HEK293 (cell line): ENCODE measurements around the gene HYI.
"Not testable (repeated sequence)": the region's sequence is repeated elsewhere in the genome, so short reads cannot be mapped to it uniquely, and the experiment has no call there.

ENCODE experiments used
- CTCF ChIA-PET: fragments of 350-600 bp; formaldehyde crosslinking; extraction: SDS; loops from one replicate; lab custom pipeline; 2021; ENCODE audit warnings: antibody characterized with exemption; lab: Yijun Ruan, JAX
- POLR2A ChIA-PET: fragments of 300-600 bp; formaldehyde crosslinking; extraction: SDS; loops from one replicate; lab custom pipeline; 2020; ENCODE audit warnings: antibody characterized with exemption, inconsistent platforms; lab: Yijun Ruan, JAX
- H3K27ac ChIP-seq: fragments of 200-500 bp; sonication (Bioruptor generic); 2 replicates; pipeline ENCODE4 v1.5.1; 2014; ENCODE audit warnings: low read depth, low read length, control low read depth, inconsistent platforms; ENCODE audit errors: extremely low read depth
- H3K36me3 ChIP-seq, 2 experiments: fragments of 200-500 bp in 1 of 2; sonication (Bioruptor generic) in 1 of 2; 1 replicate in 1 of 2; 2 replicates in 1 of 2; pipeline ENCODE4 v1.5.1; 2014 to 2017; ENCODE audit warnings: inconsistent platforms in 2 of 2, low read length in 2 of 2; ENCODE audit not compliant: control insufficient read depth in 2 of 2, insufficient read depth in 1 of 2
- H3K4me1 ChIP-seq: fragments of 200-500 bp; sonication (Bioruptor generic); 2 replicates; pipeline ENCODE4 v1.5.1; 2014; ENCODE audit warnings: mild to moderate bottlenecking, low read length, inconsistent platforms; ENCODE audit not compliant: control insufficient read depth, insufficient read depth
- H3K4me3 ChIP-seq: 2 replicates; pipeline ENCODE4 v1.5.1; 2011; ENCODE audit warnings: low read depth, mild to moderate bottlenecking, control low read depth, low read length, moderate library complexity
- H3K9me3 ChIP-seq: fragments of 200-500 bp; sonication (Bioruptor generic); 2 replicates; pipeline ENCODE4 v1.5.1; 2014; ENCODE audit warnings: low read depth, low read length, inconsistent platforms; ENCODE audit not compliant: control insufficient read depth, insufficient read depth
- ELK4 ChIP-seq: IDR thresholded peaks from 2 replicates; pipeline ENCODE4 v1.6.1; 2011; ENCODE audit warnings: mild to moderate bottlenecking, low read depth, low read length, borderline replicate concordance
- FEZF1 ChIP-seq: fragments of 450-650 bp; formaldehyde crosslinking; IDR thresholded peaks from 2 replicates; pipeline ENCODE4 v1.5.1; 2016; ENCODE audit warnings: missing biosample characterization, missing genetic modification characterization
- GLI2 ChIP-seq: fragments of 450-650 bp; formaldehyde crosslinking; IDR thresholded peaks from 2 replicates; pipeline ENCODE4; 2017; ENCODE audit warnings: missing biosample characterization, missing genetic modification characterization, low read depth, borderline replicate concordance
- GLI4 ChIP-seq: fragments of 450-650 bp; formaldehyde crosslinking; IDR thresholded peaks from 2 replicates; pipeline ENCODE4 v1.5.1; 2016; ENCODE audit warnings: missing biosample characterization, missing genetic modification characterization
- OSR2 ChIP-seq: fragments of 450-650 bp; formaldehyde crosslinking; IDR thresholded peaks from 2 replicates; pipeline ENCODE4 v1.5.1; 2016; ENCODE audit warnings: missing biosample characterization, missing genetic modification characterization
- SCRT2 ChIP-seq: fragments of 450-650 bp; formaldehyde crosslinking; IDR thresholded peaks from 2 replicates; pipeline ENCODE4 v1.5.1; 2016; ENCODE audit warnings: missing biosample characterization, missing genetic modification characterization
- TCF7L2 ChIP-seq: IDR thresholded peaks from 2 replicates; pipeline ENCODE4 v1.6.1; 2011; ENCODE audit warnings: low read depth, mild to moderate bottlenecking, inconsistent platforms, low read length, moderate library complexity, borderline replicate concordance
- ZFP69B ChIP-seq: fragments of 450-650 bp; formaldehyde crosslinking; IDR thresholded peaks from 2 replicates; pipeline ENCODE4 v1.5.1; 2016; ENCODE audit warnings: missing biosample characterization, missing genetic modification characterization
- ZNF112 ChIP-seq: fragments of 450-650 bp; formaldehyde crosslinking; IDR thresholded peaks from 2 replicates; pipeline ENCODE4 v1.5.0; 2017; ENCODE audit warnings: missing biosample characterization, missing genetic modification characterization
- ZNF23 ChIP-seq: fragments of 450-650 bp; formaldehyde crosslinking; IDR thresholded peaks from 2 replicates; pipeline ENCODE4 v1.5.1; 2016; ENCODE audit warnings: missing biosample characterization, missing genetic modification characterization, borderline replicate concordance
- ZNF266 ChIP-seq: fragments of 450-650 bp; formaldehyde crosslinking; IDR thresholded peaks from 2 replicates; pipeline ENCODE4 v1.5.1; 2016; ENCODE audit warnings: missing biosample characterization, missing genetic modification characterization, low read depth
- ZNF280D ChIP-seq: fragments of 450-650 bp; formaldehyde crosslinking; IDR thresholded peaks from 2 replicates; pipeline ENCODE4 v1.5.1; 2016; ENCODE audit warnings: missing biosample characterization, missing genetic modification characterization
- ZNF302 ChIP-seq: fragments of 450-650 bp; formaldehyde crosslinking; IDR thresholded peaks from 2 replicates; pipeline ENCODE4 v1.5.1; 2016; ENCODE audit warnings: missing biosample characterization, missing genetic modification characterization, low read depth
- ZNF324 ChIP-seq: fragments of 450-650 bp; formaldehyde crosslinking; IDR thresholded peaks from 2 replicates; pipeline ENCODE4 v1.5.1; 2016; ENCODE audit warnings: missing biosample characterization, missing genetic modification characterization
- ZNF501 ChIP-seq: fragments of 450-650 bp; formaldehyde crosslinking; IDR thresholded peaks from 2 replicates; pipeline ENCODE4 v1.5.1; 2016; ENCODE audit warnings: missing biosample characterization, missing genetic modification characterization
- ZNF548 ChIP-seq: fragments of 450-650 bp; formaldehyde crosslinking; IDR thresholded peaks from 2 replicates; pipeline ENCODE4 v1.5.1; 2016; ENCODE audit warnings: missing biosample characterization, missing genetic modification characterization
- ZNF596 ChIP-seq: fragments of 450-650 bp; IDR thresholded peaks from 2 replicates; pipeline ENCODE4 v1.5.0; 2018; ENCODE audit warnings: missing biosample characterization, mild to moderate bottlenecking, missing genetic modification characterization, moderate library complexity
- ZNF623 ChIP-seq: fragments of 450-650 bp; formaldehyde crosslinking; IDR thresholded peaks from 2 replicates; pipeline ENCODE4 v1.5.1; 2016; ENCODE audit warnings: missing biosample characterization, missing genetic modification characterization
- ZNF76 ChIP-seq: fragments of 450-650 bp; formaldehyde crosslinking; IDR thresholded peaks from 2 replicates; pipeline ENCODE4; 2016; ENCODE audit warnings: low read depth, missing biosample characterization, missing genetic modification characterization, borderline replicate concordance
- ZNF791 ChIP-seq: fragments of 450-650 bp; formaldehyde crosslinking; IDR thresholded peaks from 2 replicates; pipeline ENCODE4 v1.5.1; 2016; ENCODE audit warnings: missing biosample characterization, missing genetic modification characterization
- ZSCAN4 ChIP-seq: fragments of 450-650 bp; formaldehyde crosslinking; IDR thresholded peaks from 2 replicates; pipeline ENCODE4 v1.5.1; 2017; ENCODE audit warnings: missing biosample characterization, missing genetic modification characterization
- ZSCAN5A ChIP-seq: fragments of 450-650 bp; formaldehyde crosslinking; IDR thresholded peaks from 2 replicates; pipeline ENCODE4 v1.5.1; 2016; ENCODE audit warnings: missing biosample characterization, missing genetic modification characterization

Gene HYI

GRCh38 chr1:43463479-43463878, 9.7 kb upstream of the HYI start:
- no peak for TF ChIP-seq ELK4
- TF ChIP-seq ZSCAN5A: no peak
- TF ChIP-seq ZNF548 (tag by site-specific recombination): no peak
- no peak for TF ChIP-seq ZNF324 (tag by site-specific recombination)
- no peak for TF ChIP-seq ZNF501
- no peak for TF ChIP-seq ZSCAN4
- no peak for TF ChIP-seq ZNF23 (tag by site-specific recombination)
- Histone ChIP-seq H3K9me3 (no peaks in the 10 kb centered on the region), H3K4me3 (no peak overlapping the region), H3K27ac (no peak overlapping the region), H3K36me3 (no peaks in the 10 kb centered on the region), H3K4me1 (no peaks in the 10 kb centered on the region)
- POLR2A ChIA-PET: no interaction called here
- CTCF ChIA-PET: no interaction called here

GRCh38 chr1:43460988-43461693, 7.4 kb upstream of the HYI start:
- Histone ChIP-seq H3K9me3 (no peaks in the 10 kb centered on the region), H3K27ac (no peak overlapping the region), H3K36me3 (no peaks in the 10 kb centered on the region), H3K4me3 (no peak overlapping the region), H3K4me1 (no peaks in the 10 kb centered on the region)
- TF ChIP-seq ZNF112: no peak
- TF ChIP-seq ZFP69B: no peak
- TF ChIP-seq ZNF302: no peak
- TF ChIP-seq ZNF266 (tag by site-specific recombination): no peak
- TF ChIP-seq GLI2: no peak
- 0 out of 2 replicates have a peak, but pooled peaks have one; percentile 47 for TF ChIP-seq ZNF596
- TF ChIP-seq SCRT2 (tag by site-specific recombination): peak; percentile 58; the same call in 1 of the 2 replicates
- no peak for TF ChIP-seq ZNF791
- ChIA-PET CTCF (no interaction called here), POLR2A (no interaction called here)

GRCh38 chr1:43458379-43458778, 4.6 kb upstream of the HYI start:
- H3K4me1 ChIP-seq, H3K27ac ChIP-seq, CTCF ChIA-PET, H3K9me3 ChIP-seq, H3K36me3 ChIP-seq, POLR2A ChIA-PET, H3K4me3 ChIP-seq: not testable (repeated sequence)

- POLR2A ChIA-PET: interaction anchor here (1.0 kb wide), 1 partner anchor 14 kb away, joined by 3 read pairs; no protein-coding TSS in a partner anchor
- Histone ChIP-seq H3K9me3 (no peaks in the 10 kb centered on the region), H3K4me3 (no peak overlapping the region), H3K4me1 (no peaks in the 10 kb centered on the region), H3K27ac (no peak overlapping the region), H3K36me3 (peaks cover 0 to 26% of the 10 kb centered on the region in 2 experiments; a peak in 1 of 3 replicates)
- CTCF ChIA-PET: interaction anchor here (1.7 kb wide), 1 partner anchor 228 kb away, joined by 8 read pairs; no protein-coding TSS in a partner anchor
- no peak for TF ChIP-seq TCF7L2
- TF ChIP-seq ZNF280D: no peak
- TF ChIP-seq ZNF548 (tag by site-specific recombination): no peak
- TF ChIP-seq FEZF1 (tag by site-specific recombination): no peak
- TF ChIP-seq OSR2 (tag by site-specific recombination): no peak
- TF ChIP-seq ZNF623 (tag by site-specific recombination): no peak
- TF ChIP-seq ZNF76 (tag by site-specific recombination): no peak
- no peak for TF ChIP-seq GLI4 (tag by site-specific recombination)
Measured at GRCh38 chr1:43455213-43455889, 1.6 kb upstream of the HYI start.
